AG10803 (cell line): ENCODE measurements around the gene BLMH.

Experiments
- DNase-seq: peaks from one replicate; pipeline ENCODE4 v3.0.0; 2010; ENCODE audit warnings: low read depth
- H3K4me3 ChIP-seq: 2 replicates; pipeline ENCODE4 v1.5.1; 2011; ENCODE audit warnings: mild to moderate bottlenecking, low read length, control low read depth
- CTCF ChIP-seq: conservative IDR thresholded peaks from 2 replicates; pipeline ENCODE4 v1.5.1; 2011; ENCODE audit warnings: mild to moderate bottlenecking, low read length, control low read depth, inconsistent platforms

BLMH gene

DNA sequence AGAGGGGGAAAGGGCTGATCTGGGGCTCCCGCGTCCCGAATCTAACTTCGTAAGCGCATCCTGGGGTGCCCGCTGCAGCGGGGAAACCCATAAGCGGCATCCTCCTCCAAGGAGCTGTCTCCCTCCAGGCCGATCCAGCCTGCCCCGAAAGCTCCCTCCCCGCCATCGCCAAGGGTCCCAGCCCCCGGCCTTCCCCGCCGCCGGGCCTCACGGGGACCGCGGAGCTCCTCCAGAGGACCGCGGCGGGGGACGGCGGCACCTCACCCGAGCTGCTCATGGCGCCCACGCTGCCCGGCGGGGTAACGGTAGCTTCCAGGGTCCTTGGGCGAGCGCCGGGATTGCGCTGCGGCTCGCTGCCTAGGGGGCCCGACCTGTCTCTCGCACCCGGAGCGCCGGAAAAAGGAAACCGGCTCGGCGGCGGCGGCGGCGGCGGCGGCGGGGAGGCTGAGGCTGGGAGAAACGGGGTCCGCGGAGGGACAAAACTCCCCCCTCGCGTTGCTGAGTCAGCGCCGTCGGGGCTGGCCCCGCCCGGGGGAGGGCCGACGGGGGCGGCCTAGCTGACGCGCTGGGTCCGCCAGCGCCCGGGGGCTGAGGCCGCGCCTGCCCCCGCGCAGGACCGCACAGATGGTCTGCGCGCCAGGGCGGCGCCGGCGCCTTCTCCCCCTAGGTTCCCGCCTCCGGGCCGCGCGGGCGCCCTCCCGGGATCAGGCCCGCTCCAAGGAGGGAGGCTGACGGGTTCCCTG, at the start of gene BLMH:
TSS of gene BLMH (minus strand) at position 402 of the 743 bp plus-strand sequence. CDS start at position 277, 125 bp downstream.
- DNase-seq: peak; percentile 77
- no peak for TF ChIP-seq CTCF
- peak within 1 kb of the TSS; percentile 85 for H3K4me3 ChIP-seq

DNA sequence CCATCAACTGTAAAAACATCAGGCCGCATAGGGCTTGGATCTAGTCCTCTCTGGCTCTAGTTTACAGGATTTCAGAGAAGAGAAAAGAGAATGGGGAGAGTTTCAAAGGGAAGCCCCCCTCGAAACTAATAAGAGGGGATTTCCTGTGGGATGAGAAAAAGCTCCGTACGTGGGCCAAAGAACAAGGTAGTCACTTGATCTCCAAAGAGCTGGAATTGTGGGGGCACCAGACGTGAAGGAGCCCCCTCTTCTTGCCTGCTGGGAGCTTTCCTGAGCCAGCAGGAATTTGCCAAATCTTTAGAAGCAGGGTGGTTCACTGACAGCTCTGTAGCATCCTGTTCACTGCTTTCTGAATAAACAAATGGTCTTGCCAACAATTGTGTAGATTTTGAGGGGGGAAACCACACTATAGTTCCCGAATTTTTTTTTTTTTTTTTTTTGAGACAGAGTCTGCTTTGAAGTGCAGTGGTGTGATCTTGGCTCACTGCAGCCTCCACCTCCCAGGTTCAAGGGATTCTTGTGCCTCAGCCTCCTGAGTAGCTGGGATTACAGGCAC, 49.1 kb upstream of the BLMH start:
- no peak for DNase-seq
- no peak overlapping the region for H3K4me3 ChIP-seq

GRCh38 chr17:30339086-30339485, 47.3 kb upstream of the BLMH start:
- no peak for DNase-seq
- TF ChIP-seq CTCF: no peak
- no peak overlapping the region for H3K4me3 ChIP-seq

More for the DNA sequence above, 49.1 kb upstream of the BLMH start:
- no peak for TF ChIP-seq CTCF

DNA sequence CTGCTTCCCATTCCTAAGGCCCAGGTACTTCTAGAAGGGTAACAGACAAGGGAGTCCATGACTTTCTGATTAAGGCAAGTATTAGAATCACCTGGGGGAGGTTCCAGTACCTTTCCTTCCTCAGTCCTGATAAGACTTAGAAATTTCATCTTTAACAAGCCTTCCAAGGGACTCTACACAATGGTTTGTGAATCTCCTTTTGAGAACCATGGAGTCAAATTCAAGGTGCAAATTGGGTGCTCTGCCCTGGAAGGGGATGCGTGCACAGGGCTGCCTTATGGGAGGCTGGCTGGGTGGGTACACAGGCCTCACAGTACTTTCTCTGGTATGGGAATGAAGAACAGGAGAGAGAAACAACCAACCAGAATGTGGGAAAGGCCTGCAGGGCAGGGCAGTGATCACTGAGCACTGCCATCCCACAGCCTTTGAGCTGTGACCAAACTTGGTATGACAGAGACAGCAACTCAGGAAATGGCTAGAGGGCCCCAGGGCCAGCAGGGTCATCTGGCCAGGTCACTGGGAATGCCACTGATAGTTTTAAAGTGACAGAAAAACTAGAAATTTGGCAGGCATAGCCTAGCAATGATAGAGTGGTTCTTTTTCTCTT, 45.8 kb upstream of the BLMH start:
- DNase-seq: no peak
- no peak for TF ChIP-seq CTCF
- no peak overlapping the region for H3K4me3 ChIP-seq

- H3K4me3 ChIP-seq: no peak overlapping the region
- DNase-seq: peak; percentile 24
- TF ChIP-seq CTCF: peak; percentile 41
Measured at GRCh38 chr17:30336369-30337171, 44.8 kb upstream of the BLMH start.

- no peak for DNase-seq
- H3K4me3 ChIP-seq: no peak overlapping the region
- TF ChIP-seq CTCF: no peak
Measured at GRCh38 chr17:30334421-30334820, 42.7 kb upstream of the BLMH start.
